GM12891 (cell line): ENCODE results near the gene ARHGAP15.

Experiments
- POLR2A ChIP-seq: IDR thresholded peaks from 2 replicates; pipeline ENCODE4 v1.6.1; 2011; ENCODE audit warnings: low read depth, low read length, control low read depth
- POLR2AphosphoS5 ChIP-seq: IDR thresholded peaks from 2 replicates; pipeline ENCODE4 v1.6.1; 2011; ENCODE audit warnings: low read depth, low read length, control low read depth
- POU2F2 ChIP-seq: IDR thresholded peaks from 2 replicates; pipeline ENCODE4 v1.6.1; 2011; ENCODE audit warnings: low read depth, mild to moderate bottlenecking, control low read depth, low read length, moderate library complexity
- TAF1 ChIP-seq: IDR thresholded peaks from 2 replicates; pipeline ENCODE4 v1.6.1; 2011; ENCODE audit warnings: low read depth, low read length, control low read depth

DNA sequence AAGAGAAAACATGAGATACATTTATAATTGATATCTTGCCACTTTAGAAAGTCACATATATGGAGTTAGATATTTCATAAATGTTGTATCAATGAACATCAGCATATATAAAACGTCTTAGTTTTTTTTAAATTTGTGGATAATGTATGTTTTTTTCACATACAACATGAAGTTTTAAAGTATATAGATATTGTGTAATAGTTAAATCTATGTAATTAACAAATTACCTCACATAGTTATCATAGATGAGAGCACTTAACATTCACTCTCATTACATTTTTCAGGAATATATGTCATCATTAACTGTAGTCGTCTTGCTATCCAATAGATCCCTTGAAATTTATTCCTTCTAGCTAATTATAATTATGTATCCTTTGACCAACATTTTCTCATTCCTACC, 406.6 kb downstream of the ARHGAP15 start:
- TF ChIP-seq POLR2A = no peak
- TF ChIP-seq POLR2AphosphoS5 = no peak
- TF ChIP-seq POU2F2 = no peak
- TF ChIP-seq TAF1 = no peak
